Ishikawa (cell line): ENCODE data around the gene PLXNC1.

Experiments used
- CEBPB ChIP-seq: IDR thresholded peaks from 2 replicates; pipeline ENCODE4 v1.6.1; 2012
- CREB1 ChIP-seq: IDR thresholded peaks from 2 replicates; pipeline ENCODE4 v1.6.1; 2012; ENCODE audit warnings: low read depth
- EGR1 ChIP-seq: IDR thresholded peaks from 2 replicates; pipeline ENCODE4 v1.6.1; 2012
- EP300 ChIP-seq: IDR thresholded peaks from 2 replicates; pipeline ENCODE4 v1.6.1; 2012; ENCODE audit warnings: borderline replicate concordance
- FOXM1 ChIP-seq: IDR thresholded peaks from 2 replicates; pipeline ENCODE4 v1.6.1; 2012; ENCODE audit warnings: low read depth, borderline replicate concordance
- NFIC ChIP-seq: IDR thresholded peaks from 2 replicates; pipeline ENCODE4 v1.6.1; 2012
- RAD21 ChIP-seq: IDR thresholded peaks from 2 replicates; pipeline ENCODE4 v1.6.1; 2012; ENCODE audit warnings: low read depth
- TAF1 ChIP-seq: IDR thresholded peaks from 2 replicates; pipeline ENCODE4 v1.6.1; 2012; ENCODE audit warnings: low read depth, mild to moderate bottlenecking
- TCF12 ChIP-seq: IDR thresholded peaks from 2 replicates; pipeline ENCODE4 v1.6.1; 2012; ENCODE audit warnings: low read depth
- TEAD4 ChIP-seq: IDR thresholded peaks from 2 replicates; pipeline ENCODE4 v1.6.1; 2012
- USF1 ChIP-seq: IDR thresholded peaks from 2 replicates; pipeline ENCODE4 v1.6.1; 2012
- YY1 ChIP-seq: IDR thresholded peaks from 2 replicates; pipeline ENCODE4 v1.6.1; 2012; ENCODE audit warnings: low read depth
- ZBTB7A ChIP-seq: IDR thresholded peaks from 2 replicates; pipeline ENCODE4 v1.6.1; 2012; ENCODE audit warnings: low read depth
- TF ChIP-seq, protein P1 (sequence below): IDR thresholded peaks from 2 replicates; pipeline ENCODE4 v1.6.1; 2012; ENCODE audit warnings: low read depth, mild to moderate bottlenecking
- TF ChIP-seq, protein P2 (sequence below): IDR thresholded peaks from 2 replicates; pipeline ENCODE4 v1.6.1; 2012

The PLXNC1 gene

DNA sequence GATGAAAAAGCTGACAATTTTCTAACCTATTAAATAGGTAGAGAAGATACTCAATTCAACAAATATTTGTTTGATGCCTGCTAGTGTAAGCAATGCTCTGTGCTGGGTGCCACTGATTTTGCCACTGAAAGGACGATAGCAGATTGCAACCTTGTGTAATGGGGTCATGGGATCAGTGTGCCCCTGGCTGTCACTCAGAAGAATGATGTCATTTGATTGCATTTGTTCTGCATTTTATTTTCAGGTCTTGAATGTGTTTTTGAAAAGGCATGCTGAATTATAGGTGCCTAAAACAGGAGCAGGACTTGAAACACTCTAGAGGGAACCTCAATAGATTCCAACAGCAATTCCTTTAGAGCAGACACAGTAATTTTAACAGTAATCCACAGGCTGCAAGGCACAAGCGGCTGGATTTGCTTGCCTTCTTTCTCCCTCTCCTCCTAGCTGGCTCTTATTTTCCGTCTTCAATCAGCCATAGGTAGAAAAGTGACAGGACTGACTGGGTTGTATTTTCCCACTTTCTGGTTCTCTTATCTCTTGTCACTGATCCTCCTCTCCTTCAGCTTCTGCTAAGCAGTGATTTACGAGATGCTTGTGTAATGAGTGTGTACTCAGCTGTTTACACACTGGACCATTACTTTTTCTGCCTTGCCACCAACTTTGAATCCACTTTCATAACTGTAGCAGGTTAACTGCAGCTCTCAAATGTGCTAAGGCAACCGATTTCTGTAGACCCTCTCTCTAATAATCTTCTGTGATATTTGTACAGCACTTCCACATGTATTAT is 4.1 kb downstream of the PLXNC1 start:
- TF ChIP-seq CREB1 (no peak), YY1 (no peak), RAD21 (no peak)

GRCh38 chr12:94157181-94157580 is 8.8 kb downstream of the PLXNC1 start:
- TF ChIP-seq USF1 (no peak), TEAD4 (no peak), ZBTB7A (no peak), NFIC (no peak), CREB1 (no peak), RAD21 (no peak), FOXM1 (no peak), EGR1 (no peak), TCF12 (no peak)

- no peak for TF ChIP-seq RAD21
- no peak for TF ChIP-seq YY1
- TF ChIP-seq, protein P1, sequence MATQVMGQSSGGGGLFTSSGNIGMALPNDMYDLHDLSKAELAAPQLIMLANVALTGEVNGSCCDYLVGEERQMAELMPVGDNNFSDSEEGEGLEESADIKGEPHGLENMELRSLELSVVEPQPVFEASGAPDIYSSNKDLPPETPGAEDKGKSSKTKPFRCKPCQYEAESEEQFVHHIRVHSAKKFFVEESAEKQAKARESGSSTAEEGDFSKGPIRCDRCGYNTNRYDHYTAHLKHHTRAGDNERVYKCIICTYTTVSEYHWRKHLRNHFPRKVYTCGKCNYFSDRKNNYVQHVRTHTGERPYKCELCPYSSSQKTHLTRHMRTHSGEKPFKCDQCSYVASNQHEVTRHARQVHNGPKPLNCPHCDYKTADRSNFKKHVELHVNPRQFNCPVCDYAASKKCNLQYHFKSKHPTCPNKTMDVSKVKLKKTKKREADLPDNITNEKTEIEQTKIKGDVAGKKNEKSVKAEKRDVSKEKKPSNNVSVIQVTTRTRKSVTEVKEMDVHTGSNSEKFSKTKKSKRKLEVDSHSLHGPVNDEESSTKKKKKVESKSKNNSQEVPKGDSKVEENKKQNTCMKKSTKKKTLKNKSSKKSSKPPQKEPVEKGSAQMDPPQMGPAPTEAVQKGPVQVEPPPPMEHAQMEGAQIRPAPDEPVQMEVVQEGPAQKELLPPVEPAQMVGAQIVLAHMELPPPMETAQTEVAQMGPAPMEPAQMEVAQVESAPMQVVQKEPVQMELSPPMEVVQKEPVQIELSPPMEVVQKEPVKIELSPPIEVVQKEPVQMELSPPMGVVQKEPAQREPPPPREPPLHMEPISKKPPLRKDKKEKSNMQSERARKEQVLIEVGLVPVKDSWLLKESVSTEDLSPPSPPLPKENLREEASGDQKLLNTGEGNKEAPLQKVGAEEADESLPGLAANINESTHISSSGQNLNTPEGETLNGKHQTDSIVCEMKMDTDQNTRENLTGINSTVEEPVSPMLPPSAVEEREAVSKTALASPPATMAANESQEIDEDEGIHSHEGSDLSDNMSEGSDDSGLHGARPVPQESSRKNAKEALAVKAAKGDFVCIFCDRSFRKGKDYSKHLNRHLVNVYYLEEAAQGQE, result no peak
These were observed 9.6 kb downstream of the PLXNC1 start for GRCh38 chr12:94157981-94158411.

GRCh38 chr12:94158666-94159065 is 10.3 kb downstream of the PLXNC1 start:
- TF ChIP-seq TCF12 (no peak), ZBTB7A (no peak), RAD21 (no peak), CREB1 (no peak), EP300 (no peak), TAF1 (no peak), FOXM1 (no peak), YY1 (no peak), CEBPB (no peak), NFIC (no peak), USF1 (no peak), TEAD4 (no peak), EGR1 (no peak)
- TF ChIP-seq, protein P1, result no peak
- TF ChIP-seq, protein P2, sequence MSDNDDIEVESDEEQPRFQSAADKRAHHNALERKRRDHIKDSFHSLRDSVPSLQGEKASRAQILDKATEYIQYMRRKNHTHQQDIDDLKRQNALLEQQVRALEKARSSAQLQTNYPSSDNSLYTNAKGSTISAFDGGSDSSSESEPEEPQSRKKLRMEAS, result no peak

DNA sequence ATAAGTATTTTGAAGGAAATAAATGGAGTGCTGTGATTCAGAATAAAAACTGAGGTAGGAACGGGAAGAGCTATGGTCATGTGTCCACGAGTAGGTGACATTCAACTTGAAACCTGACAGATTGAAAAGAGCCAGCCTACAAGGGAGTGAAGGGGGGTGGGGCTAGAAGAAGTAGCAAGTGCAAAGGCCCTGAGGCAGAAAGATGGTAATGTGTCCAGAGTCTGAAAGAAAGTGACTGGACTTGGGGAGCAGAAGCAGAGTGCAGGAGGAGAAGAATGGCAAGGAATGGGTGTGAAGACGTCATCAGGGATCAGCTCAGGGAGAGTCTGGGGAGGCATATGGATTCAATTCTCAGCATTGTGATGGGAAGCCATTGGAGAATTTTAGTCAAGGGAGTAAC is 13.7 kb downstream of the PLXNC1 start:
- TF ChIP-seq FOXM1 (no peak), CEBPB (no peak), TEAD4 (no peak), CREB1 (no peak), EP300 (no peak), ZBTB7A (no peak), USF1 (no peak), NFIC (no peak), RAD21 (no peak)
- TF ChIP-seq, protein P2, result no peak

DNA sequence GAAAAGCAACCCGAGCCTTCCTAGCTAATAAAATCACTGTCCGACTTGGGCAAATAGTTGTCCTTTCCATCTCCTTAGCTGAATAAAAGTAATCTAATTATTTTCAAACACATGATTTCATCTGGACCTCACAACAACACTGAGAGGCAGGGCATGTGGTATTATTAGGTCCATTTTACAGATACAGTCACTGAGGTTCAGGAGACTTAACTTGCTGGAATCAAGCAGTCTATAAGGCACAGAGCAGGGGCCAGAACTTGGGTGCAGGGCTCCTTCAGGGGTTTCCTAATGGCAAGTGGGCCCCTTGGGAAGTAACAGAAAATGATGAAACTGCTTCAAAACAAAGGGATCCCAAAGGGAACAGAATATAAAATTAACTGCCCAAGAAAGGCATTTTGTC is 15.5 kb downstream of the PLXNC1 start:
- TF ChIP-seq, protein P1, result no peak
- TF ChIP-seq CEBPB, result no peak
- TF ChIP-seq RAD21, result no peak
- TF ChIP-seq EP300, result no peak
- no peak for TF ChIP-seq TAF1
- TF ChIP-seq USF1, result no peak
- TF ChIP-seq EGR1, result no peak
- no peak for TF ChIP-seq YY1
- TF ChIP-seq TEAD4, result no peak
- TF ChIP-seq NFIC, result no peak
- no peak for TF ChIP-seq TCF12
- TF ChIP-seq FOXM1, result no peak
